HEK293 (cell line): ENCODE results near the gene CIAO1.

Experiments
- CTCF ChIA-PET: fragments of 350-600 bp; formaldehyde crosslinking; extraction: SDS; loops from one replicate; lab custom pipeline; 2021; ENCODE audit warnings: antibody characterized with exemption; lab: Yijun Ruan, JAX
- POLR2A ChIA-PET: fragments of 300-600 bp; formaldehyde crosslinking; extraction: SDS; loops from one replicate; lab custom pipeline; 2020; ENCODE audit warnings: antibody characterized with exemption, inconsistent platforms; lab: Yijun Ruan, JAX
- H3K27ac ChIP-seq: fragments of 200-500 bp; sonication (Bioruptor generic); 2 replicates; pipeline ENCODE4 v1.5.1; 2014; ENCODE audit warnings: low read depth, low read length, control low read depth, inconsistent platforms; ENCODE audit errors: extremely low read depth
- H3K36me3 ChIP-seq, 2 experiments: fragments of 200-500 bp in 1 of 2; sonication (Bioruptor generic) in 1 of 2; 1 replicate in 1 of 2; 2 replicates in 1 of 2; pipeline ENCODE4 v1.5.1; 2014 to 2017; ENCODE audit warnings: inconsistent platforms in 2 of 2, low read length in 2 of 2; ENCODE audit not compliant: control insufficient read depth in 2 of 2, insufficient read depth in 1 of 2
- H3K4me1 ChIP-seq: fragments of 200-500 bp; sonication (Bioruptor generic); 2 replicates; pipeline ENCODE4 v1.5.1; 2014; ENCODE audit warnings: mild to moderate bottlenecking, low read length, inconsistent platforms; ENCODE audit not compliant: control insufficient read depth, insufficient read depth
- H3K4me3 ChIP-seq: 2 replicates; pipeline ENCODE4 v1.5.1; 2011; ENCODE audit warnings: low read depth, mild to moderate bottlenecking, control low read depth, low read length, moderate library complexity
- H3K9me3 ChIP-seq: fragments of 200-500 bp; sonication (Bioruptor generic); 2 replicates; pipeline ENCODE4 v1.5.1; 2014; ENCODE audit warnings: low read depth, low read length, inconsistent platforms; ENCODE audit not compliant: control insufficient read depth, insufficient read depth
- AEBP2 ChIP-seq: fragments of 450-650 bp; formaldehyde crosslinking; IDR thresholded peaks from 2 replicates; pipeline ENCODE4 v1.5.1; 2016; ENCODE audit warnings: missing biosample characterization, missing genetic modification characterization, borderline replicate concordance
- EGR2 ChIP-seq: fragments of 450-650 bp; formaldehyde crosslinking; IDR thresholded peaks from 2 replicates; pipeline ENCODE4 v1.5.1; 2016; ENCODE audit warnings: low read depth, missing biosample characterization, missing genetic modification characterization
- IKZF3 ChIP-seq: fragments of 450-650 bp; IDR thresholded peaks from 2 replicates; pipeline ENCODE4 v1.5.0; 2018; ENCODE audit warnings: missing biosample characterization, mild to moderate bottlenecking, missing genetic modification characterization, moderate library complexity
- TRIM28 ChIP-seq: IDR thresholded peaks from 2 replicates; pipeline ENCODE4 v1.6.1; 2011; ENCODE audit warnings: low read length, control low read depth, borderline replicate concordance
- ZFP37 ChIP-seq: fragments of 450-650 bp; formaldehyde crosslinking; IDR thresholded peaks from 2 replicates; pipeline ENCODE4 v1.5.1; 2016; ENCODE audit warnings: missing biosample characterization, missing genetic modification characterization
- ZNF114 ChIP-seq: fragments of 450-650 bp; formaldehyde crosslinking; IDR thresholded peaks from 2 replicates; pipeline ENCODE4 v1.5.0; 2017; ENCODE audit warnings: missing biosample characterization, missing genetic modification characterization
- ZNF16 ChIP-seq: fragments of 450-650 bp; formaldehyde crosslinking; IDR thresholded peaks from 2 replicates; pipeline ENCODE4 v1.5.1; 2016; ENCODE audit warnings: low read depth, missing biosample characterization, missing genetic modification characterization
- ZNF423 ChIP-seq: fragments of 450-650 bp; formaldehyde crosslinking; IDR thresholded peaks from 2 replicates; pipeline ENCODE4 v1.5.1; 2016; ENCODE audit warnings: missing biosample characterization, missing genetic modification characterization
- ZNF555 ChIP-seq: fragments of 450-650 bp; formaldehyde crosslinking; conservative IDR thresholded peaks from 2 replicates; pipeline ENCODE4 v1.5.1; 2017; ENCODE audit warnings: missing biosample characterization, mild to moderate bottlenecking, missing genetic modification characterization, inconsistent platforms
- ZNF571 ChIP-seq: fragments of 450-650 bp; formaldehyde crosslinking; IDR thresholded peaks from 2 replicates; pipeline ENCODE4 v1.5.0; 2017; ENCODE audit warnings: missing biosample characterization, missing genetic modification characterization
- ZNF626 ChIP-seq: fragments of 450-650 bp; sonication (Bioruptor Pico); formaldehyde crosslinking; IDR thresholded peaks from 2 replicates; pipeline ENCODE4 v1.5.1; 2018; ENCODE audit warnings: missing biosample characterization, missing genetic modification characterization, inconsistent platforms
- ZNF664 ChIP-seq: fragments of 450-650 bp; formaldehyde crosslinking; IDR thresholded peaks from 2 replicates; pipeline ENCODE4 v1.5.1; 2016; ENCODE audit warnings: missing biosample characterization, missing genetic modification characterization
- ZNF830 ChIP-seq: fragments of 450-650 bp; IDR thresholded peaks from 2 replicates; pipeline ENCODE4 v1.5.0; 2018; ENCODE audit warnings: missing biosample characterization, missing genetic modification characterization, low read depth, mild to moderate bottlenecking, moderate library complexity
- TF ChIP-seq, protein P1 (sequence below): fragments of 450-650 bp; formaldehyde crosslinking; IDR thresholded peaks from 2 replicates; pipeline ENCODE4 v1.5.1; 2016; ENCODE audit warnings: missing biosample characterization, missing genetic modification characterization
- TF ChIP-seq, protein P2 (sequence below): fragments of 450-650 bp; formaldehyde crosslinking; IDR thresholded peaks from 2 replicates; pipeline ENCODE4 v1.5.1; 2016; ENCODE audit warnings: missing biosample characterization, missing genetic modification characterization

Gene CIAO1

GRCh38 chr2:96239745-96240264 is 26.2 kb upstream of the CIAO1 start (continued):
- TF ChIP-seq, protein P1, sequence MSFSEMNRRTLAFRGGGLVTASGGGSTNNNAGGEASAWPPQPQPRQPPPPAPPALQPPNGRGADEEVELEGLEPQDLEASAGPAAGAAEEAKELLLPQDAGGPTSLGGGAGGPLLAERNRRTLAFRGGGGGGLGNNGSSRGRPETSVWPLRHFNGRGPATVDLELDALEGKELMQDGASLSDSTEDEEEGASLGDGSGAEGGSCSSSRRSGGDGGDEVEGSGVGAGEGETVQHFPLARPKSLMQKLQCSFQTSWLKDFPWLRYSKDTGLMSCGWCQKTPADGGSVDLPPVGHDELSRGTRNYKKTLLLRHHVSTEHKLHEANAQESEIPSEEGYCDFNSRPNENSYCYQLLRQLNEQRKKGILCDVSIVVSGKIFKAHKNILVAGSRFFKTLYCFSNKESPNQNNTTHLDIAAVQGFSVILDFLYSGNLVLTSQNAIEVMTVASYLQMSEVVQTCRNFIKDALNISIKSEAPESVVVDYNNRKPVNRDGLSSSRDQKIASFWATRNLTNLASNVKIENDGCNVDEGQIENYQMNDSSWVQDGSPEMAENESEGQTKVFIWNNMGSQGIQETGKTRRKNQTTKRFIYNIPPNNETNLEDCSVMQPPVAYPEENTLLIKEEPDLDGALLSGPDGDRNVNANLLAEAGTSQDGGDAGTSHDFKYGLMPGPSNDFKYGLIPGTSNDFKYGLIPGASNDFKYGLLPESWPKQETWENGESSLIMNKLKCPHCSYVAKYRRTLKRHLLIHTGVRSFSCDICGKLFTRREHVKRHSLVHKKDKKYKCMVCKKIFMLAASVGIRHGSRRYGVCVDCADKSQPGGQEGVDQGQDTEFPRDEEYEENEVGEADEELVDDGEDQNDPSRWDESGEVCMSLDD: no peak

DNA sequence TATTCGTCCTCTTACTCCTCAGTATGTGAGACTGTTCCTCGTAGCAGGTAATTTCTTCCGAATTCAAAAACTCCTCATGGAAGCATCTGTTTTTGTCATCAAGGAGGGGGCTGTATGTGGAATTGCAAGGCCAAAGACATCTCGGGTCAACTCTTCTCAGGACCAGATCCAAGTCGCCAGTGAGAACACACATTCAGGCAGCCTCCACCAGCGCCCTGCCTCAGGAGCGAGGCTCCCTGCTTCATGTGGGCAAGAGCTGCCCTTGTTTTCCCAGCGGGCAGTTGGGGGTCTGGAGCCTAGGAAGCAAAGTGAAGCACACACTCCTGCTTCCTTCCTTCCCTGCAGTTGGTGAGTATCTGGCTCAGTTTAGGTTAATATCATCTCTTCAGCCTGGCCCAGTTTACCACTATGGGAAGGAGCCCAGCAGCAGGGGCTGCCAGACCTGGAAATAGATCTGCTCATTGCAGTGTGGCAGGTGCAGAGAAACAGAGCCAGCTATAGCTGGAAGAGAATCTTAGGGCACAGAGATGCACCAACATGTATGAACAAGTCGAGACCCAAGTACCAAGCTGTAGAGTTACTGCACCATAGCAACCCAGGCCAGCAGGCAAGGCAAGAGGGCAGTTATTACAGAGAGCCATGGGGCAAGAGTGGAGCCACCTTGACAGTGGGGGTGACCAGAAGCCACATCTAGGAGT is 25.5 kb upstream of the CIAO1 start:
- Histone ChIP-seq H3K4me1 (no peaks in the 10 kb centered on the region; the same call in 1 of the 2 replicates), H3K27ac (no peak overlapping the region), H3K4me3 (no peak overlapping the region), H3K36me3 (no peaks in the 10 kb centered on the region), H3K9me3 (no peaks in the 10 kb centered on the region)
- ChIA-PET POLR2A (no interaction called here), CTCF (interaction anchor here (0.7 to 1.1 kb wide), 2 partner anchors 8 to 87 kb away, joined by 3 read pairs; no protein-coding TSS in a partner anchor)
- no peak for TF ChIP-seq IKZF3
- TF ChIP-seq, all 188 proteins: peak for 0

DNA sequence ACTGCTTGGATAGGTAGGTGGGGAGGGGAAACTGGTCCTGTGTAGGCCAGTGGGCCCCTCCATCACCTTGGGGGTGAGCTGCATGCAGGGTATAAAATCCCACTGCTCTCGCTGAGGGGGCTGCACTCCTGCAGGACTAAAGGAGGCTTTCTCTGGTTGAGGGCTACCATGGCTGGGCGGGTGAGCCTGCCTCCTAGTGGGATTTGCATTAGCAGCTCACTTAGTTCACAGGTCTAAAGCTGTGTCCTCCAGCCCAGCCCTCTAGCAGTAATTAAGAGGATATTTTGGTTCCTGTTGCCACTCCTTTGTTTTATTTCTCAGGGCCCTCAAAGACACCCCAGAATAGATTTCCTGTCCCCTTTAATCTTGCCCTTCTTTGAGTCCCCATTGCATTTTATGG is 24.8 kb upstream of the CIAO1 start:
- no peaks in the 10 kb centered on the region; the same call in 1 of the 2 replicates for H3K4me1 ChIP-seq
- CTCF ChIA-PET: no interaction called here
- no peak for TF ChIP-seq ZNF16 (tag by site-specific recombination)
- TF ChIP-seq AEBP2: no peak
- no peak for TF ChIP-seq ZNF114 (tag by site-specific recombination)
- no peak for TF ChIP-seq ZNF571
- TF ChIP-seq ZNF423 (tag by site-specific recombination): no peak
- no peak for TF ChIP-seq ZNF626 (tag by site-specific recombination)
- TF ChIP-seq ZNF664 (tag by site-specific recombination): no peak
- no peak for TF ChIP-seq IKZF3
- no peak for TF ChIP-seq ZNF555
- no peak for TF ChIP-seq TRIM28
- TF ChIP-seq ZNF830 (tag by site-specific recombination): no peak
- TF ChIP-seq ZFP37 (tag by site-specific recombination): no peak
- TF ChIP-seq EGR2: no peak
- TF ChIP-seq, protein P2, sequence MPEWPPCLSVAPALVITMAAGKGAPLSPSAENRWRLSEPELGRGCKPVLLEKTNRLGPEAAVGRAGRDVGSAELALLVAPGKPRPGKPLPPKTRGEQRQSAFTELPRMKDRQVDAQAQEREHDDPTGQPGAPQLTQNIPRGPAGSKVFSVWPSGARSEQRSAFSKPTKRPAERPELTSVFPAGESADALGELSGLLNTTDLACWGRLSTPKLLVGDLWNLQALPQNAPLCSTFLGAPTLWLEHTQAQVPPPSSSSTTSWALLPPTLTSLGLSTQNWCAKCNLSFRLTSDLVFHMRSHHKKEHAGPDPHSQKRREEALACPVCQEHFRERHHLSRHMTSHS: no peak
- TF ChIP-seq, all 188 proteins: peak for 0
- Histone ChIP-seq H3K27ac (no peak overlapping the region), H3K36me3 (no peaks in the 10 kb centered on the region), H3K4me3 (no peak overlapping the region), H3K9me3 (no peaks in the 10 kb centered on the region)
- POLR2A ChIA-PET: no interaction called here
